Hematopoietic multipotent progenitor cell (in vitro differentiated cells): Measurements from ENCODE around the gene PLAAT2. TPM values are rescaled to one million over a fixed set of nuclear protein-coding genes. Genes with fewer than 3 reads are reported as not detected.
"Not testable (repeated sequence)": the region's sequence is repeated elsewhere in the genome, so short reads cannot be mapped to it uniquely, and the experiment has no call there.

Source experiments
- DNase-seq, 3 donors: peaks; one replicate each; pipeline ENCODE4 v3.0.0-alpha.2; 2011 to 2015; ENCODE audit warnings: low read depth in 2 of 3, low spot score in 2 of 3
- total RNA-seq: library from RNA; depleted of rRNA; stranded (reverse); fragments of >200 nt; gene quantifications from one replicate; pipeline ENCODE4 v1.2.3, GENCODE V29; 2012

PLAAT2 gene
- total RNA-seq, result not detected

- no peak for DNase-seq
Measured at GRCh38 chr11:63563201-63564055, at the start of gene PLAAT2. Gene PLAAT2, minus strand, starts transcription at chr11:63563379. Its CDS starts 55 bp downstream, at chr11:63563324.

GRCh38 chr11:63612181-63612580 is 49.0 kb upstream of the PLAAT2 start:
- DNase-seq, result no peak

- no peak for DNase-seq
Measured at GRCh38 chr11:63611395-63611747, 48.2 kb upstream of the PLAAT2 start.

GRCh38 chr11:63610604-63611394 is 47.6 kb upstream of the PLAAT2 start:
- no peak for DNase-seq

- no peak for DNase-seq
Measured at GRCh38 chr11:63609971-63610580, 46.9 kb upstream of the PLAAT2 start.

- no peak for DNase-seq
Measured at GRCh38 chr11:63609536-63609935, 46.4 kb upstream of the PLAAT2 start.

- DNase-seq, result no peak
Measured at GRCh38 chr11:63608353-63609345, 45.5 kb upstream of the PLAAT2 start.

- no peak for DNase-seq
Measured at GRCh38 chr11:63603180-63603518, 40.0 kb upstream of the PLAAT2 start.

GRCh38 chr11:63602290-63603179 is 39.4 kb upstream of the PLAAT2 start:
- not testable (repeated sequence) for DNase-seq

GRCh38 chr11:63599211-63600122 is 36.3 kb upstream of the PLAAT2 start:
- DNase-seq, result no peak

GRCh38 chr11:63598556-63598955 is 35.4 kb upstream of the PLAAT2 start:
- no peak for DNase-seq

GRCh38 chr11:63595296-63595695 is 32.1 kb upstream of the PLAAT2 start:
- DNase-seq, result no peak

GRCh38 chr11:63592975-63593395 is 29.8 kb upstream of the PLAAT2 start:
- peak in 1 of 3 donors; percentile 47 for DNase-seq

GRCh38 chr11:63590024-63590788 is 27.0 kb upstream of the PLAAT2 start:
- DNase-seq, result no peak

GRCh38 chr11:63589000-63589399 is 25.8 kb upstream of the PLAAT2 start:
- DNase-seq, result no peak

- DNase-seq, result no peak
Measured at GRCh38 chr11:63586451-63587166, 23.4 kb upstream of the PLAAT2 start.

GRCh38 chr11:63583357-63583677 is 20.1 kb upstream of the PLAAT2 start:
- no peak for DNase-seq
